HEK293T (cell line): ENCODE data around the gene CBFA2T3.

Source experiments
- CTCF ChIA-PET: fragments of 350-600 bp; formaldehyde crosslinking; extraction: SDS; loops from one replicate; lab custom pipeline; 2021; ENCODE audit warnings: antibody characterized with exemption, inconsistent platforms; lab: Yijun Ruan, JAX
- POLR2A ChIA-PET: fragments of 350-600 bp; formaldehyde crosslinking; extraction: SDS; loops from one replicate; lab custom pipeline; 2020; ENCODE audit warnings: antibody characterized with exemption, inconsistent platforms; lab: Yijun Ruan, JAX
- DNase-seq: peaks from one replicate; pipeline ENCODE4 v3.0.0; 2012; ENCODE audit warnings: mixed read lengths; ENCODE audit errors: extremely low spot score
- ARNT ChIP-seq: fragments of 450-650 bp; IDR thresholded peaks from 2 replicates; pipeline ENCODE4 v1.6.1; 2017; ENCODE audit warnings: mild to moderate bottlenecking
- BHLHE40 ChIP-seq: fragments of 450-650 bp; IDR thresholded peaks from 2 replicates; pipeline ENCODE4 v1.6.1; 2016; ENCODE audit warnings: mild to moderate bottlenecking, moderate library complexity, borderline replicate concordance
- CTBP1 ChIP-seq: fragments of 450-650 bp; IDR thresholded peaks from 2 replicates; pipeline ENCODE4 v1.6.1; 2016; ENCODE audit warnings: borderline replicate concordance
- ELF4 ChIP-seq: fragments of 450-650 bp; IDR thresholded peaks from 2 replicates; pipeline ENCODE4 v1.6.1; 2017; ENCODE audit warnings: antibody characterized with exemption
- FOXA1 ChIP-seq: fragments of 450-650 bp; IDR thresholded peaks from 2 replicates; pipeline ENCODE4 v1.6.1; 2016; ENCODE audit warnings: mild to moderate bottlenecking
- FOXK2 ChIP-seq: fragments of 450-650 bp; IDR thresholded peaks from 2 replicates; pipeline ENCODE4 v1.6.1; 2016; ENCODE audit warnings: mild to moderate bottlenecking
- FOXM1 ChIP-seq: fragments of 450-650 bp; IDR thresholded peaks from 2 replicates; pipeline ENCODE4 v1.6.1; 2017; ENCODE audit warnings: mild to moderate bottlenecking, borderline replicate concordance
- HDGF ChIP-seq: fragments of 450-650 bp; IDR thresholded peaks from 2 replicates; pipeline ENCODE4 v1.6.1; 2017; ENCODE audit warnings: antibody characterized with exemption, borderline replicate concordance
- L3MBTL2 ChIP-seq: fragments of 450-650 bp; conservative IDR thresholded peaks from 2 replicates; pipeline ENCODE4 v1.6.1; 2016; ENCODE audit warnings: mild to moderate bottlenecking
- LEF1 ChIP-seq: fragments of 450-650 bp; IDR thresholded peaks from 2 replicates; pipeline ENCODE4 v1.6.1; 2017; ENCODE audit warnings: mild to moderate bottlenecking, borderline replicate concordance
- NFRKB ChIP-seq: fragments of 450-650 bp; IDR thresholded peaks from 2 replicates; pipeline ENCODE4 v1.6.1; 2016; ENCODE audit warnings: mild to moderate bottlenecking, moderate library complexity
- PKNOX1 ChIP-seq: fragments of 450-650 bp; IDR thresholded peaks from 2 replicates; pipeline ENCODE4 v1.6.1; 2016
- SP1 ChIP-seq: fragments of 450-650 bp; IDR thresholded peaks from 2 replicates; pipeline ENCODE4 v1.6.1; 2017
- SUZ12 ChIP-seq: fragments of 450-650 bp; IDR thresholded peaks from 2 replicates; pipeline ENCODE4 v1.6.1; 2016; ENCODE audit warnings: mild to moderate bottlenecking
- TARDBP ChIP-seq: fragments of 450-650 bp; IDR thresholded peaks from 2 replicates; pipeline ENCODE4 v1.6.1; 2016
- ZNF384 ChIP-seq: fragments of 450-650 bp; IDR thresholded peaks from 2 replicates; pipeline ENCODE4 v1.6.1; 2016

Gene CBFA2T3

GRCh38 chr16:88886420-88886844 is 90.6 kb downstream of the CBFA2T3 start:
- TF ChIP-seq CTBP1 (no peak), SUZ12 (no peak), BHLHE40 (no peak), FOXA1 (no peak), ELF4 (no peak), FOXM1 (no peak), LEF1 (no peak), SP1 (no peak), PKNOX1 (no peak), ZNF384 (no peak), FOXK2 (no peak), TARDBP (no peak), NFRKB (no peak), ARNT (no peak)
- ChIA-PET POLR2A (no interaction called here), CTCF (no interaction called here)
- no peak for DNase-seq

- CTCF ChIA-PET: no interaction called here
- DNase-seq: no peak
These were observed 91.2 kb downstream of the CBFA2T3 start for GRCh38 chr16:88885693-88886280.

GRCh38 chr16:88884569-88885271 is 92.3 kb downstream of the CBFA2T3 start:
- no peak for DNase-seq
- ChIA-PET POLR2A (no interaction called here), CTCF (no interaction called here)

More at GRCh38 chr16:88885693-88886280, 91.2 kb downstream of the CBFA2T3 start:
- TF ChIP-seq FOXK2: no peak
- TF ChIP-seq PKNOX1: no peak
- TF ChIP-seq ZNF384: no peak
- no peak for TF ChIP-seq FOXA1
- no peak for TF ChIP-seq TARDBP
- POLR2A ChIA-PET: no interaction called here

GRCh38 chr16:88883946-88884345 is 93.1 kb downstream of the CBFA2T3 start:
- POLR2A ChIA-PET: no interaction called here
- CTCF ChIA-PET: no interaction called here
- DNase-seq: no peak
- no peak for TF ChIP-seq FOXA1
- no peak for TF ChIP-seq ELF4
- TF ChIP-seq FOXK2: no peak
- no peak for TF ChIP-seq PKNOX1
- no peak for TF ChIP-seq HDGF
- no peak for TF ChIP-seq LEF1
- no peak for TF ChIP-seq NFRKB
- TF ChIP-seq ARNT: no peak
- no peak for TF ChIP-seq ZNF384
- no peak for TF ChIP-seq FOXM1
- TF ChIP-seq CTBP1: no peak

More at GRCh38 chr16:88884569-88885271, 92.3 kb downstream of the CBFA2T3 start:
- no peak for TF ChIP-seq BHLHE40
- TF ChIP-seq ZNF384: no peak
- TF ChIP-seq PKNOX1: no peak
- TF ChIP-seq CTBP1: no peak
- TF ChIP-seq HDGF: no peak
- no peak for TF ChIP-seq FOXA1
- no peak for TF ChIP-seq LEF1
- TF ChIP-seq SP1: no peak

GRCh38 chr16:88883117-88883895 is 93.7 kb downstream of the CBFA2T3 start:
- no peak for DNase-seq
- ChIA-PET CTCF (no interaction called here), POLR2A (no interaction called here)
- TF ChIP-seq L3MBTL2: no peak
- no peak for TF ChIP-seq BHLHE40
- no peak for TF ChIP-seq FOXK2
- no peak for TF ChIP-seq PKNOX1
- TF ChIP-seq LEF1: no peak
